A673 (cell line): ENCODE data around the gene BRD4. TPM values are rescaled to one million over a fixed set of nuclear protein-coding genes. Genes with fewer than 3 reads are reported as not detected.

ENCODE experiments used
- BruUV-seq: library from RNA; stranded (reverse); fragments of 400-500 nt; replicated peaks from 2 replicates; lab custom pipeline; 2021; lab: Mats Ljungman, UMichigan
- CTCF ChIA-PET: fragments of 300-600 bp; sonication (Branson Sonifier 250); formaldehyde crosslinking; loops from one replicate; lab custom pipeline; 2022; ENCODE audit warnings: antibody characterized with exemption; lab: Charles Lee
- POLR2A ChIA-PET: fragments of 300-600 bp; sonication (Branson Sonifier 250); formaldehyde crosslinking; loops from one replicate; lab custom pipeline; 2022; ENCODE audit warnings: antibody characterized with exemption; ENCODE audit not compliant: low non-redundant PET; lab: Charles Lee
- DNase-seq: peaks from one replicate; pipeline ENCODE4 v3.0.0-alpha.2; 2015; ENCODE audit warnings: low spot score
- H3K27ac ChIP-seq: fragments of 200-600 bp; sonication (generic); 2 replicates; pipeline ENCODE4 v1.5.1; 2016; ENCODE audit warnings: mixed run types, low read depth, mild to moderate bottlenecking, mixed read lengths, antibody characterized with exemption, low read length; ENCODE audit not compliant: poor library complexity, severe bottlenecking
- H3K27me3 ChIP-seq: fragments of 200-600 bp; sonication (generic); replicated peaks from 2 replicates; pipeline ENCODE4 v1.6.1; 2017; ENCODE audit warnings: mixed run types, low read depth, mild to moderate bottlenecking, mixed read lengths, antibody characterized with exemption, low read length; ENCODE audit not compliant: insufficient read depth, poor library complexity
- H3K36me3 ChIP-seq: fragments of 200-600 bp; sonication (generic); 2 replicates; pipeline ENCODE4 v1.6.1; 2016; ENCODE audit warnings: mixed run types, mild to moderate bottlenecking, mixed read lengths, antibody characterized with exemption, low read length; ENCODE audit not compliant: insufficient read depth, poor library complexity, severe bottlenecking
- H3K4me1 ChIP-seq: fragments of 200-600 bp; sonication (generic); 2 replicates; pipeline ENCODE4 v1.6.1; 2017; ENCODE audit warnings: mixed run types, mild to moderate bottlenecking, mixed read lengths, antibody characterized with exemption, low read length; ENCODE audit not compliant: insufficient read depth, poor library complexity, severe bottlenecking
- H3K4me3 ChIP-seq: fragments of 200-600 bp; sonication (generic); 2 replicates; pipeline ENCODE4 v1.5.1; 2016; ENCODE audit warnings: low read depth, mixed run types, mild to moderate bottlenecking, mixed read lengths, low read length; ENCODE audit not compliant: poor library complexity, severe bottlenecking
- H3K9me3 ChIP-seq: fragments of 200-600 bp; sonication (generic); 2 replicates; pipeline ENCODE4 v1.6.1; 2016; ENCODE audit warnings: mixed run types, low read depth, mild to moderate bottlenecking, mixed read lengths, antibody characterized with exemption, low read length; ENCODE audit not compliant: poor library complexity, severe bottlenecking
- EZH2 ChIP-seq: fragments of 200-600 bp; sonication (generic); IDR thresholded peaks from 2 replicates; pipeline ENCODE4 v1.6.1; 2017; ENCODE audit warnings: borderline replicate concordance, low read depth, mild to moderate bottlenecking, mixed read lengths, antibody characterized with exemption, low read length; ENCODE audit not compliant: poor library complexity, severe bottlenecking
- intact Hi-C: fragments of 100-400 bp; cut with micrococcal nuclease; formaldehyde crosslinking; loops from one replicate; pipeline ENCODE4 v1.10.0; 2022; ENCODE audit not compliant: unreplicated experiment
- total RNA-seq: library from RNA; stranded (reverse); gene quantifications from 2 replicates; pipeline ENCODE4 v1.2.3, GENCODE V29; 2021
- TF ChIP-seq, protein P1 (sequence below): fragments of 300-800, 200-600 bp; sonication (generic); conservative IDR thresholded peaks from 2 replicates; pipeline ENCODE4 v1.5.1; 2017; ENCODE audit warnings: low read depth, mild to moderate bottlenecking, antibody characterized with exemption, low read length, moderate library complexity, mixed read lengths

The BRD4 gene
- total RNA-seq, 1 experiment from 2014 or later: 174 TPM

DNA sequence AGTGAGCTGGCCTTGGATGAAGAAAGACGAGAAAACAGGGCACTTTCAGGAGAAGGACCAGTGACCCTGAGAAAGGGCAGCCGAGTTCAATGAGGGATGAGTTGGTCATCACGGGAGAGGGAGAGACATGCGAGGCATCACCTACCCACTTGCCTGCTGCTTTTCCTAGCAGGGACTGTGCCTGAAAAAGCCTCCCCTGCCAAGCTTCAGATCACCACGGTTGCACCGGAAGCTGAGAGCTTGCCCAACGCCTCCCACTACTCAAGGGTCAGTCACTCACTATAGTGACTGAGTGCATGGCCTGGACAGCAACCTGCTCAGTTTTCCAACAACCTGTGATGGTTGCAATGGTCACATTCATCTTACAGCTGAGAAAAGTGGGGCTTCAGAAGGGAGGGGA, 87.5 kb downstream of the BRD4 start:
- H3K36me3 ChIP-seq: peaks cover 77% of the 10 kb centered on the region

DNA sequence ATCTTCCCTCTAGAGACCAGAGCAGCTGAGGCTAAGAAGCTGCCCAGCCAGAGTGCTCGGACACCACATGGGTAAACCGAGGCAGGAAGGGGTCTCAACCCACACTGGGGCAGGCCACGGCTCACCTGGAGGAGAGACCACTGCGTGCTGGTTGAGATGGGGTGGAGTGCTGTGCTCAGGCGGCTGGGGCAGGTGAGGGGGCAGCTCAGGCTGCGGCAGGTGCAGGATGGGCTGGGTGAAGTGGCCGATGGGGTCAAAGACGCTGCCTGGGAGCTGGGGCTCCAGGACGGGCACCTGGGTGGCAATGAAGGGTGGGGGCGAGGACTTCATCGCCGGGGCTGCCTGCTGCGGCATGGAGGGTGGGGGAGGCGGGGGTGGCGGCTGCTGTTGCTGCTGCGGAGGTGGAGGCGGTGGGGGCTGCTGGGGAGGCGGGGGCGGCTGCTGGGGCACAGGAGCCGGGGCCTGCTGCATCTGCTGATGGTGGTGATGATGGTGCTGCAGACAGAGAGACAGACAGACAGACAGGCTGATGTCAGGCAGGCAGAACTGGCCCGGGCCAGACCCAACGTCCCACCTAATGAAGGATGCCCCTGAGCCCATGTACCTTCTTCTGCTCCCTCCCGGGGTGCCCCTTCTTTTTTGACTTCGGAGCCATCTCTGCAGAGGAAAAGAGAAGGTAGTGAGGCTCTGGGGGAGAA, 88.1 kb downstream of the BRD4 start:
- CTCF ChIA-PET: interaction anchor here (0.6 to 0.9 kb wide), 2 partner anchors 8 to 73 kb away, joined by 3 to 11 read pairs; no protein-coding TSS in a partner anchor
- H3K9me3 ChIP-seq: no peaks in the 10 kb centered on the region
- TF ChIP-seq, protein P1, sequence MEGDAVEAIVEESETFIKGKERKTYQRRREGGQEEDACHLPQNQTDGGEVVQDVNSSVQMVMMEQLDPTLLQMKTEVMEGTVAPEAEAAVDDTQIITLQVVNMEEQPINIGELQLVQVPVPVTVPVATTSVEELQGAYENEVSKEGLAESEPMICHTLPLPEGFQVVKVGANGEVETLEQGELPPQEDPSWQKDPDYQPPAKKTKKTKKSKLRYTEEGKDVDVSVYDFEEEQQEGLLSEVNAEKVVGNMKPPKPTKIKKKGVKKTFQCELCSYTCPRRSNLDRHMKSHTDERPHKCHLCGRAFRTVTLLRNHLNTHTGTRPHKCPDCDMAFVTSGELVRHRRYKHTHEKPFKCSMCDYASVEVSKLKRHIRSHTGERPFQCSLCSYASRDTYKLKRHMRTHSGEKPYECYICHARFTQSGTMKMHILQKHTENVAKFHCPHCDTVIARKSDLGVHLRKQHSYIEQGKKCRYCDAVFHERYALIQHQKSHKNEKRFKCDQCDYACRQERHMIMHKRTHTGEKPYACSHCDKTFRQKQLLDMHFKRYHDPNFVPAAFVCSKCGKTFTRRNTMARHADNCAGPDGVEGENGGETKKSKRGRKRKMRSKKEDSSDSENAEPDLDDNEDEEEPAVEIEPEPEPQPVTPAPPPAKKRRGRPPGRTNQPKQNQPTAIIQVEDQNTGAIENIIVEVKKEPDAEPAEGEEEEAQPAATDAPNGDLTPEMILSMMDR: no peak
- no peak for TF ChIP-seq EZH2
- no TSS peak for BruUV-seq
- no peak overlapping the region for H3K27ac ChIP-seq
- H3K27me3 ChIP-seq: no peaks in the 10 kb centered on the region
- no peak for DNase-seq
- H3K4me1 ChIP-seq: no peaks in the 10 kb centered on the region
- no peak overlapping the region for H3K4me3 ChIP-seq
- intact Hi-C loops: no loop called here
- peaks cover 78% of the 10 kb centered on the region for H3K36me3 ChIP-seq
- POLR2A ChIA-PET: interaction anchor here (0.6 kb wide), 1 partner anchor 121 kb away, joined by 4 read pairs; no protein-coding TSS in a partner anchor

More for the DNA sequence above, 87.5 kb downstream of the BRD4 start:
- DNase-seq: no peak
- no peak overlapping the region for H3K4me3 ChIP-seq
- ChIA-PET POLR2A (no interaction called here), CTCF (no interaction called here)
- intact Hi-C loops: no loop called here
- no peak for TF ChIP-seq EZH2
- TF ChIP-seq, protein P1: no peak
- H3K27me3 ChIP-seq: no peaks in the 10 kb centered on the region
- BruUV-seq: no TSS peak
- no peaks in the 10 kb centered on the region for H3K9me3 ChIP-seq
- no peak overlapping the region for H3K27ac ChIP-seq
- H3K4me1 ChIP-seq: no peaks in the 10 kb centered on the region

DNA sequence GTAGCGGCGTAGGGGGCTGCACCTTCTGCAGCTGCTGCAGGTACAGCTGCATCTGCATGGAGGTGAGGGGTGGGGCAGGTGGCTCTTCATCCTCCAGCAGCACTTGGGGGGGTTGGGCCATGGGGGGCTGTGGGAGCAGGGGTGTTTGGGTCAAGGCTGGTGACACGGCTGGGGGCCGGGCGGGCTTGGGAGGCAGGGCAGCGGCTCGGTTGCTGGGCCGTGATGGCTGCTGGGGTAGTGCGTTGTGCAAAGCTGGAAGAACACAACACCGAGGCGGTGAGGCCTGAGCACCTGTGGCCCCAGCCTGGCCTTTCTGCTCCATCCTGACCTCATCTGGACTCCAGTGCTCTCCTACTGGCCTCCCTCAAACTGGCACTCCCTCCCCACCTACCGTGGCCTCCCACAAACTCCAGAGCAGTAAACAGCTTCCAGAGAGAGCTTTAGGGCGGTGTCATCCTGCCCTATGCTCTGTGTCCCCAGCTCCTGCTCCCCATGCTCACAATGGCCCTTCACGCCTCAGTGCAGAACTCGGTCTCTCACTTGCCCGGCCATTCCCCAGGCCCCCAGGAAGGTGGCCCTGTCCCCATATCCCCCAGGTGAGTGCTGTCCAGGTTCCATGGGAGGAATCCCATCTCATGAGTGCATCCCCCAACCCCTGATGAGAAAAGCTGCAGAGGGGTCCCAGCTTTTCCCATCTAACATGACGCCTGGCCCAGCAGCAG, 88.9 kb downstream of the BRD4 start:
- CTCF ChIA-PET: interaction anchor here (0.6 to 0.9 kb wide), 3 partner anchors 9 to 74 kb away, joined by 3 to 11 read pairs (median 3); no protein-coding TSS in a partner anchor
- no peak for DNase-seq
- no TSS peak for BruUV-seq
- H3K4me1 ChIP-seq: no peaks in the 10 kb centered on the region
- intact Hi-C loops: no loop called here
- H3K9me3 ChIP-seq: no peaks in the 10 kb centered on the region
- no peak overlapping the region for H3K27ac ChIP-seq
- no peak for TF ChIP-seq EZH2
- TF ChIP-seq, protein P1: no peak
- POLR2A ChIA-PET: interaction anchor here (0.6 kb wide), 1 partner anchor 120 kb away, joined by 4 read pairs; no protein-coding TSS in a partner anchor
- no peak overlapping the region for H3K4me3 ChIP-seq
- H3K27me3 ChIP-seq: no peaks in the 10 kb centered on the region
- peaks cover 78% of the 10 kb centered on the region for H3K36me3 ChIP-seq
